HEK293 (cell line): ENCODE results near the gene CYP2E1.

Source experiments
- BCL11A ChIP-seq: fragments of 450-650 bp; formaldehyde crosslinking; IDR thresholded peaks from 2 replicates; pipeline ENCODE4 v1.5.1; 2016; ENCODE audit warnings: low read depth, missing biosample characterization, missing genetic modification characterization
- CTCF ChIP-seq: fragments of 450-650 bp; formaldehyde crosslinking; IDR thresholded peaks from 2 replicates; pipeline ENCODE4 v1.5.1; 2016; ENCODE audit warnings: missing biosample characterization, missing genetic modification characterization
- MZF1 ChIP-seq: fragments of 450-650 bp; formaldehyde crosslinking; IDR thresholded peaks from 2 replicates; pipeline ENCODE4 v1.5.1; 2017; ENCODE audit warnings: missing biosample characterization, missing genetic modification characterization, borderline replicate concordance
- PRDM2 ChIP-seq: fragments of 450-650 bp; formaldehyde crosslinking; IDR thresholded peaks from 2 replicates; pipeline ENCODE4 v1.5.1; 2016; ENCODE audit warnings: missing biosample characterization, missing genetic modification characterization, borderline replicate concordance
- REST ChIP-seq: fragments of 450-650 bp; formaldehyde crosslinking; IDR thresholded peaks from 2 replicates; pipeline ENCODE4 v1.5.1; 2016; ENCODE audit warnings: missing biosample characterization, missing genetic modification characterization
- ZNF133 ChIP-seq: fragments of 450-650 bp; formaldehyde crosslinking; IDR thresholded peaks from 2 replicates; pipeline ENCODE4 v1.5.1; 2016; ENCODE audit warnings: missing biosample characterization, missing genetic modification characterization
- ZNF23 ChIP-seq: fragments of 450-650 bp; formaldehyde crosslinking; IDR thresholded peaks from 2 replicates; pipeline ENCODE4 v1.5.1; 2016; ENCODE audit warnings: missing biosample characterization, missing genetic modification characterization, borderline replicate concordance
- ZNF274 ChIP-seq, 2 experiments: fragments of 200-500 bp in 1 of 2; fragments of 450-650 bp in 1 of 2; sonication (Bioruptor generic) in 1 of 2; formaldehyde crosslinking in 1 of 2; IDR thresholded peaks; 2 replicates each; pipeline versions ENCODE4 v1.5.1 to v1.6.1; 2014 to 2016; ENCODE audit warnings: borderline replicate concordance in 1 of 2, inconsistent platforms in 1 of 2, low read length in 1 of 2, missing biosample characterization in 1 of 2, missing genetic modification characterization in 1 of 2

GRCh38 chr10:133564816-133565215, 37.7 kb downstream of the CYP2E1 start:
- TF ChIP-seq ZNF274 (IDR thresholded peaks at IDR 0.05; ENCODE audit: low read length) (no peak), ZNF274 (tag by site-specific recombination; IDR thresholded peaks at IDR 0.05; ENCODE audit: borderline replicate concordance) (no peak), CTCF (tag by site-specific recombination) (no peak), MZF1 (tag by site-specific recombination) (no peak), ZNF133 (tag by site-specific recombination) (no peak), REST (no peak), PRDM2 (tag by site-specific recombination) (no peak), BCL11A (tag by site-specific recombination) (no peak), ZNF23 (tag by site-specific recombination) (no peak)
